GM19468 (cell line): Measurements from ENCODE around the gene PSPC1.
"Not testable (repeated sequence)": the region's sequence is repeated elsewhere in the genome, so short reads cannot be mapped to it uniquely, and the experiment has no call there.

Experiments used
- ATAC-seq: cut with Tn5 transposase; IDR thresholded peaks from one replicate; pipeline ENCODE4 v1.9.1; 2021; ENCODE audit warnings: mild to moderate bottlenecking, moderate library complexity, moderate number of reproducible peaks; ENCODE audit not compliant: unreplicated experiment; ENCODE audit errors: extremely low read depth

PSPC1 gene, protein sequence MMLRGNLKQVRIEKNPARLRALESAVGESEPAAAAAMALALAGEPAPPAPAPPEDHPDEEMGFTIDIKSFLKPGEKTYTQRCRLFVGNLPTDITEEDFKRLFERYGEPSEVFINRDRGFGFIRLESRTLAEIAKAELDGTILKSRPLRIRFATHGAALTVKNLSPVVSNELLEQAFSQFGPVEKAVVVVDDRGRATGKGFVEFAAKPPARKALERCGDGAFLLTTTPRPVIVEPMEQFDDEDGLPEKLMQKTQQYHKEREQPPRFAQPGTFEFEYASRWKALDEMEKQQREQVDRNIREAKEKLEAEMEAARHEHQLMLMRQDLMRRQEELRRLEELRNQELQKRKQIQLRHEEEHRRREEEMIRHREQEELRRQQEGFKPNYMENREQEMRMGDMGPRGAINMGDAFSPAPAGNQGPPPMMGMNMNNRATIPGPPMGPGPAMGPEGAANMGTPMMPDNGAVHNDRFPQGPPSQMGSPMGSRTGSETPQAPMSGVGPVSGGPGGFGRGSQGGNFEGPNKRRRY

DNA sequence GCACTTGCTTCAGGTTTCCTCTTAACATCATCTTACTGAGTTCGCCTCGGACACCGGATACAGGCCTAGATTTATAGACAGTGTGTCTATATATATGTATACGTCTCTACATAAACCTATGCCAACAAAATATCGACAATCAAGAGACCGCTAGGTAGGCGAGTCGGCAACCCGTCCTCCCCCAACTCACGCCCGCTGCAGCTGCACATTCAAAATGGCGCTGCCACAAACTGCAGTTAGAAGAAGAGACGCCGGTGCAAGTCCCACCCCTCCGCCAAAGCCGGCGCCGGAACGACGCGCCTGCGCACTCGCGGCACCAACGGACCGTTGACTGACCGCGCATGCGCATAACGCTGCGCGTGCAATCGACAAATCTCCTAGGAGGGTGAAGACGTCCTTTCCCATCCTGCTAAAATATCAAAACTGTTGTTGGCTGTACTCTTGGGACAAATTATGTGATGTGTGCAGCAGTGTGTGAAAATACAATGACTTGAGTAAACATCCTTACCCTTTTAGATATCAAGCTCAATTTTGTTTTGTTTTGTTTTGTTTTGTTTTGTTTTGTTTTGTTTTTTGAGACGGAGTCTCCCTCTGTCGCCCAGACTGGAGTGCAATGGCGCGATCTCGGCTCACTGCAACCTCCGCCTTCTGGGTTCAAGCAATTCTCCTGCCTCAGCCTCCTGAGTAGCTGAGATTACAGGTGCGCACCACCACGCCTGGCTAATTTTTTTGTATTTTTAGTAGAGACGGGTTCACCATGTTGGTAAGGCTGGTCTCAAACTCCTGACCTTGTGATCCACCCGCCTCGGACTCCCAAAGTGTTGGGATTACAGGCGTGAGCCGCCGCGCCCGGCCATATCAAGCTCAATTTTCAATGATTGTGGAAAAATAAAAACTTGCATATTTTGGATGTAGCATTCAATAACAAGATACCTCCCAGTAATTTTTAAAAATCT is at the start of gene PSPC1:
TSS of gene PSPC1 (minus strand) at position 219 of the 956 bp plus-strand sequence. CDS start at position 31, 188 bp downstream.
- peak; percentile 77 for ATAC-seq

DNA sequence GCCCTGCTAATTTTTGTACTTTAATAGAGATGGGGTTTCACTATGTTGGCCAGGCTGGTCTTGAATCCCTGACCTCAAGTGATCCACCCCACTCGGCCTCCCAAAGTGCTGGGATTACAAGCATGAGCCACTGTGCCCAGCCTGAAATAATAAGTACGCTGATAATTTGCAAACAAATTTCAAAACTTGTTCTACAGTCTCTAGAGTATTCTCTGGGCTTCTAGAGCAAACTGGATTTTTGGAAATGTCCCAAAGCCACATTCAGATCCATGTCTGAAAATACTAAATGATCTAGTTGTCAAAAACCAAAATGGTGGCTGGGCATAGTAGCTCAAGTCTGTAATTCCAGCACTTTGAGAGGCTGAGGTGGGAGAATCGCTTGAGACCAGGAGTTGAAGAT is 39.9 kb upstream of the PSPC1 start:
- no peak for ATAC-seq

DNA sequence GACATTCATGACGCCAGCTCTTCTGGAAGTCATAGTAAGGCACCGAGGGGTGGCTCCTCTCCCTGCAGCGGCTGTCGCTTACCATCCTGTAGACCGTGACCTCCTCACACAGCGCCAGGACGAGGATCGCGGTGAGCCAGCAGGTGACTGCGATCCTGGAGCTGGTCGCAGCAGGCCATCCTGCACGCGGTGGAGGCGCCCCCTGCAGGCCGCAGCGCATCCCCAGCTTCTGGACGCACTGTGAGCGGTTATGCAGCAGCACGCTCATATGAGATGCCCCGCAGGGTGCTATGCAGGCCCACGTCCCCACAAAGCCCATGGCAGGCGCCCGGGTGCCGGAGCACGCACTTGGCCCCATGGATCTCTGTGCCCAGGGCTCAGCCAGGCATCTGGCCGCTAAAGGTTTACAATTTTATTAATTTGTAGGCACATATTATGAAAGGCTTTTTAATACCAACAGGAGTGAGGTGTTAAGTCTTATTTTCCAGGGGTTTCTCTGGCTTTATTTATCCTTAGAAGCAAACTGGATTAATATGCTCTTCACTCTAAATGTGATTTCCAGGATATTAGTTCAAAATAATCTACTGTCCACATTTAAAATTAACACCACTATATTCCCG is 35.6 kb upstream of the PSPC1 start:
- no peak for ATAC-seq

DNA sequence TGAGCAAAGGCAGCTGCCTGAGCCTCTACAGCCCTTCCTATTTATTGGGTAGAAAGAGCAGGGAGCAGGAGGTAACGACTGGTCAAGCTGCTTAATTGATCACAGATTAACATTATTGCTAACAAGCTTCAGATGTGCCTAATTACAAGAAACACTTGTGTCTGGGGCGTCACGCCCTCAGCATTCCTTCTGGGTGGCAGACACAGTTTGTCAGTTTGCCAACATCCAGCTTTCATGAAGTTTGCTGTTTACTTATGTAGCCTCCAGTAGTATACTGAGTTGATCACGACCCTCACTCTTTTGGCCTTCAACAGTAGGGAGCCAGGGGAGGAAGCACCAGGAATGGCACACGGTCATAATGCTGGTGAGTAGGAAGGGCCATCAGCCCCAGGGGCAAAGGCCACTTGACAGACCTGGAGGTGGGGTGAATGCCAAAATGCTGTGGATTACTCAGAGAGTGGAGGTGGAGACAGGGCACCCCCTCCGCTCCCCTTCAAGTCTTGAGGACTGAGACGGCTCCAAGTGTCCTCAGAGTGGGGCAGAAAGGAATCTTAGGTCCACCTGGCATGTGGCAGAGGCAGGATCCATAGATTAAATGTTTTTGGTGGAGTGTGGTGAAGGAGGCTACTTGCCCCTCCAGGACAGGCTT is 34.9 kb upstream of the PSPC1 start:
- ATAC-seq, result no peak

DNA sequence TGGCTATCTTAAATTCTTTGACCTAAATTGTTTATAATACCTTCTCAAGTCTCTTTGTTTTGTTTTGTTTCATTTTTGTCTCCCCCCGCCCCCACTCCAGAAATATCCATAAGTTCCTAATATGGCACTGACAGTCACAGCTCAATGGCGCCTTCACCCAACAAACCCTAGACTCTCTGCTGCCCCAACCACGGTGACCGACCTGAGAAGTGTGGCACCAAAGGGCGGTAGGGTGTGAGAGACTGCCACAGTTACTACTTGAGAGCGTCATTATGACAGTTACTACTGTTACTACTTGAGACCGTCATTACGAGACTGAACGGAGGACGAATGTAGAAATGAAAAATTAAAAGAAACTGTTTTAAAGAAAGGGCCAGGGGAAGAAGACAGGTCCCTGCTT is 34.4 kb upstream of the PSPC1 start:
- no peak for ATAC-seq

DNA sequence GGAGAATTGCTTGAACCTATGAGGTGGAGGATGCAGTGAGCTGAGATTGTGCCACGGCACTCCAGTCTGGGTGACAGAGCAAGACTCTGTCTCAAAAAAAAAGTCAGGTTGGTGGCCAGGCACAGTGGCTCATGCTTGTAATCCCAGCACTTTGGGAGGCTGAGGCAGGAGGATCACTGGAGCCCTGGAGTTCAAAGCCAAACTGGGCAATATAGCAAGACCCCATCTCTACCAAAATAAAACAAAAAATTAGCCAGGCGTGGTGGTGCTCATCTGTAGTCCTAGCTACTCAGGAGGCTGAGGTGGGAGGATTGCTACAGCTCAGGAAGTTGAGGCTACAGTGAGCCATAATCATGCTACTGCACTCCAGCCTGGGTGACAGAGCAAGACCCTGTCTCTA is 33.1 kb upstream of the PSPC1 start:
- ATAC-seq, result not testable (repeated sequence)

DNA sequence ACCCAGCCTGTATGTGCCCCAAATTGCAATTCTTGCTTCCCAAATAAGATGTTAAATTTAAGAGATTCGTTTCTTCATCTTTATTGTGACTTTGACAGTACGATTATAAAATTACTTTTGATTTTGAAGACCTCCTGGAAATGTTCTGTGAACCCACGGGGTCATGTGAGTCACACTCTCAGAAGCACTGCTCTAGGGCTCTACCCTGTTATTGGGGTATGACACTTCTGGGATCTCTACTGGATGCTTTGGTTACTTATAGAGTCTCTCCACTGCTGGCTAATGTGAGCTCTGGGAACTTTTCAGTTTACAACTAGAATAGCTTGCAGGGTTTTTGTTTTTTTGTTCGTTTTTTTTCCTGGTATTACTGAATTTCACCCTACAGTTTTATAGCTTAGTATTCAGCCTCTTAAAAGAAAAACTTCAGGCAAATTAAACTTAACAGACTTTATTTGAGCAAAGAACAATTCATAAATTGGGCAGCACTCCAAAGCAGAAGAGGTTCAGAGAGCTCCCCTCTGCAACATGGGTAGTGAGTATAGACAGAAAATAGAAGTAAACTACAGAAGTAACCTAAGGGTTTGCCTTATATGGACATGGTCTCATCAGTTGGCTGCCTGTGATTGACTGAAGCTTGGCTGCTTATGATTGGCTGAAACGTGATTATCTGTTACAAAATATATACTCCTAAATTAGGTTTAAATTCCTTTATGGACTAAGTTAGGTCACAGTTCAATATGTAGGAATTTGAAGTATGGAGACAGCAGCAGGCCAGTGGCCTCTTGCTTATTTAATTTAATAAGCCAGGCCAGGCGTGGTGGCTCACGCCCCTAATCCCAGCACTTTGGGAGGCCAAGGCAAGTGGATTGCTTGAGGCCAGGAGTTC is 28.5 kb upstream of the PSPC1 start:
- no peak for ATAC-seq

DNA sequence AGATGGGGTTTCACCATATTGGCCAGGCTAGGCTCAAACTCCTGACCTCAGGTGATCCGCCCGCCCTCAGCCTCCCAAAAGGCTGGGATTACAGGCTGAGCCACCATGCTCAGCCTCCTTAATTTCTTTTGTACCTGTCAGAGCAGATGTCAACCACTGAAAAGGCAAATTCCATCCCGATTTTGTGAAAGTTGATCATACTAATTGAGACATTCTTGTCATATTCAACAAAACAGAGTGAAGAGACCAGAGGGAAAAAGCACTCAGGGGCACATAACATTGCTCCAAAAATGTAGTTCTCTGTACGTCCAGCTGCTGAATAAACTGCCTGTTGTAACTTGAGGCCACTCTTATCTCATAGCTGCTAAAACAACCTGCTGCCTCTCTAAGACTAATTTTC is 27.4 kb upstream of the PSPC1 start:
- no peak for ATAC-seq

DNA sequence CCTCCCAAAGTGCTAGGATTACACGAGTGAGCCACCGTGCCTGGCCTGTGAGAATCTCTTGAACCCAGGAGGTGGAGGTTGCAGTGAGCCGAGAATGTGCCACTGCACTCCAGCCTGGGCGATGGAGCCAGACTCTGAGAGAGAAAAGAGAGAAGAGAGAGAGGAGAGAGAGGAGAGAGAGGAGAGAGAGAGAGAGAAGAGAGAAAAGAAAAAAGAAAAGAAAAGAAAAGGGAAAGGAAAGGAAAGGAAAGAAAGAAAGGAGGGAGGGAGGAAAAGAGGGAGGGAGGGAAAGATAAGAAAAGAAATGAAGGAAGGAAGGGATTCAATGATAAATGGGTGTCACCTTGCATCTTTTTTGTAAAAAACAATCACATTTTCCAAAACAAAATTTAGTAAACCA is 23.0 kb upstream of the PSPC1 start:
- no peak for ATAC-seq

DNA sequence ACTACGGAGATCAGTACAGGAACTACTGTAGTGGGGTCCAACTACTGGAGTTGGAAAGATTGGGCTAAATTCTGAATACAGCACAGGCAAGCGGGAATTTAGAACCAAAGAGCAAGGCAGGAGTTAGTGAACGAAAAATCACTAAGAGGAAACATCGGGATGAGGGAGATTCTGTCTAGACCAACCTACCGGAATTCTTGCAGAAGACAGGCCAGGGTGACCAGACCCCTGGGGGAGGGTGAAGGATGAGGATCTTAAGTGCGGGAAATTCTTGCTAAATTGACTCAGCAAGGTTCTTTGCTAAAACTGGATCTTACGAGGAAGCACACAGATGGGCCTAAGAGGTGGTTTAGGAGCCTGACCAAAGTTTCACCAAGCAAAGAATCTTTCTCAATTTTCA is 13.2 kb upstream of the PSPC1 start:
- ATAC-seq, result no peak

DNA sequence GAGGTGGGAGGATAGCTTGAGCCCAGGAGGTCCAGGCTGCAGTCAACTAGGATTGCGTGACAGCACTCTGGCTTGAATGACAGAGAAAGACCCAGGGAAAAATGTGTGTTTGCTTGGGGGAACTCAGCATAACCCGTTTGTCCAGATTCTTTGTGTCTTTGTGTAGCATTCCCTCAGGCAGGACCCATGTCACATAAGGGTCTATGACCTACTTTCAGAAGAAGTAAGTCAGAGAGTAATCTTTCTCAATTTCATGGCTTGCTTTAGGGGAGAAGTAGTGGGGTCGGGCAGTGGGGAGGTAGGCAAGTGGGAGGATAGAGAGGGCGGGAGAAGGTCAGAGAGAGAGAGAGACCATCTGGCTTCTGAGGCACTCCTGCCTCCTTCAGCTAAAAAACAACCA is 11.9 kb upstream of the PSPC1 start:
- ATAC-seq, result no peak

DNA sequence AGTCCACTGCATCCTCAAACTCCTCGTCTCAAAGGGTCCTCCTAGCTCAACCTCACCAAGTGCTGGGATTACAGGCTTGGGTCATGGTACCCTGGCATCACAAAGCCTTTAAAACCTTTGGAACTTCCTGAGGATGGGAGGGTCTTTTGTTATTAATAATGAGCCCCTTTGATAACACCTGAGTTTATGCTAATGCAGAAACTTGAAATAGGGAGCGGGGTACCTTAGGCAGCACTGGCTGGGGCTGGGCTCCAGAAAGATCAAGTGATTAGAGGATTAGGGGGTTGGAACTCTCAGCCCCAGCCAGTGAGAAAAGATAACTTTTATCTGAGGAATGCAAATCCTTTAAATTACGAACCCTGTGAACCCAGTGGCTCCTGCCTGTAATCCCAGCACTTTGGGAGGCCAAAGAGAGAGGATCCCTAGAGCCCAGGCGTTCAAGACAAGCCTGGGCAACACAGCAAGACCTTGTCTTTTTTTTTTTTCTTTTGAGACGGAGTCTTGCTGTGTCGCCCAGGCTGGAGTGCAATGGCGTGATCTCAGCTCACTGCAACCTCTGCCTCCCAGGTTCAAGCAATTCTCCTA is 9.3 kb upstream of the PSPC1 start:
- ATAC-seq, result no peak

DNA sequence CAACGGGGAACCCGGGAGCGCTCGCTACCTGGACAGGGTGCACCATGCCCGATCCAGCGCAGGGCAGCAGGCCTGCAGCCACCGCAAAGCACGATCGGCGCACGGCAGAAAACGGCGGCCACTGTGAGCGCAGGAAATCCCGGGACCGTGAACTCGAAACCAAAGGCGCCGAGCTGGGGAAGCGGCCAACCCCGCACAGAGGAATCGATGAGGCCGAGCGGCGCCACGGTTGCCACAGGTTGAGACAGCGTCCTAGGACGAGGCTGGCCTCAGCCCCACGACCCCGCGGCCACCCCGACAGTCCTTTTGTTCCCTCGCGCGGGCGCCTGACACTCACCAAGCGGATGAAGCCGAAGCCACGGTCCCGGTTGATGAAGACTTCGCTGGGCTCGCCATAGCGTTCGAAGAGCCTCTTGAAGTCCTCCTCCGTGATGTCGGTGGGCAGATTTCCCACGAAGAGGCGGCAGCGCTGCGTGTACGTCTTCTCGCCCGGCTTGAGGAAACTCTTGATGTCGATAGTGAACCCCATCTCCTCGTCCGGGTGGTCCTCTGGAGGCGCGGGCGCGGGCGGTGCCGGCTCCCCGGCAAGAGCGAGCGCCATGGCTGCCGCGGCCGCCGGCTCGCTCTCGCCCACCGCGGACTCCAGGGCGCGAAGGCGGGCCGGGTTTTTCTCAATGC is 557 bp downstream of the PSPC1 start:
- ATAC-seq, result peak; percentile 15

DNA sequence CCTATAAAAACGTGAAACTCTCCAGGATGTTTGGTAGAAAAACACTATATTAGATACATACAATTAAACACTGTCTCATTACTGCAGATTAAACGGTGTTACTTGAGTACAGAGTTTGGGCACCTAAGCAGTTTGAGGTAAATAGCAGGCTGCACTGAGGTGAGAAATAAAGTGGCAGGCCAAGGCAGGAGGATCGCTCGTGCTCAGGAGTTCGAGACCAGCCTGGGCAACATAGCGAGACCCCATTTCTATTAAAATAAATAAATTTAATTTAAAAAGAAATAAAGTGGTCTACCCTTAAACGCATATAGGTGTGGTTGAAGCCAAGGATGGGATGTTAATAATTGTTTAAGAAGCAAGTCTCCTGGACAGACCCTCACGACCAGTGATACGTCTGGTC is 1.2 kb downstream of the PSPC1 start:
- ATAC-seq, result no peak

DNA sequence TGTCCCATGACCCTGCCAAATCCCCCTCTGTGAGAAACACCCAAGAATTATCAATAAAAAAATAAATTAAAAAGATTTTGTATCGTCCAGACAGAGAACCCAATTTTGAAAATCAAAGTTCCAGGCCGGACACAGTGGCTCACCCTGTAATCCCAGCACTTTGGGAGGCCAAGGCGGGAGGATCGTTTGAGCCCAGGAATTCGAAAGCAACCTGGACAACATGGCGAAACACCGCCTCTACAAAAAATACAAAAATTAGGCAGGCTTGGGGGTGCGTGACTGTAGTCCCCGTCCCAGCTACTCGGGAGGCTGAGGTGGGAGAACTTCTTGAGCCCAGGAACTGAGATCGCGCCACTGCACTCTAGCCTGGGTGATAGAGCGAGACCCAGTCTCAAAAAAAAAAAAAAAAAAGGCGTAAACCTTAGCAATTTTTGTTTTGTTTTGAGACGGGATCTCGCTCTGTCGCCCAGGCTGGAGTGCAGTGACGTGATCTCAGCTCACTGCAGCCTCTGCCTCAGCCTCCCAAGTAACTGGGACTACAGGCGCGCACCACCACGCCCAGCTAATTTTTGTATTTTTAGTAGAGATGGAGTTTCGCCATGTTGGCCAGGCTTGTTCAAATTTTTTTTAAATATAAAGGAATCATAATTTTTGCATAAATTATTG is 1.9 kb downstream of the PSPC1 start:
- ATAC-seq, result not testable (repeated sequence)

DNA sequence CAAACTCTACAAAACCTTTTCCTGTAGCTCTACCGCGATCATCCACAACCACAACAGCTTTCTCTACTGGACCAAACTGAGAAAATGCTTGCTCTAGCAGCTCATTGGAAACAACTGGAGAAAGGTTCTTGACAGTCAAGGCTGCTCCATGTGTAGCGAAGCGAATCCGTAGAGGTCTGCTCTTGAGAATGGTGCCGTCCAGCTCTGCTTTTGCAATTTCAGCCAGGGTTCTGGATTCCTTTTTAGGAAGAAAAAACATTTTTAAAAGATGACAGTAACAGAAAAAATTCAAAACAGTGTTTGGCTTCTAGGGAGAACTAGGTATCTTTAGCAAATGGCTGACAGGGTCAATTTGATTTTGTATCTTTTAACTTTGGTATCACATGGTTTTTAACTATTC is 10.4 kb downstream of the PSPC1 start:
- ATAC-seq, result no peak

DNA sequence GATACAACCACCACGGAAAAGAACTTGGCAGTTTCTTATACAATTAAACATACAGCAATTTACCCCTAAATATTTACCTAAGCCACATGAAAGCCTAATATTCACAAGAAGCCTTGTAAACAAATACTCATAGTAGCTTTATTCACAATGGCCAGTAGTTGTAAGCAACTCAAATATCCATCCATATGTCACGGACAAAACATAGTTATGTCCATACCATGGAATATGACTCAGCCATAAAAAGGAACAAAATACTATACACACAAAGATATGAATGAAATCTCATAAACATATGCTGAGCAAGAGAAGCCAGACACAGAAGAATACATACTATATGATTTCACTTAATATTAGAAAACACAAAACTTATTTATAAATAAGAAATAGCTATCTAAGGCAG is 12.9 kb downstream of the PSPC1 start:
- ATAC-seq, result no peak

DNA sequence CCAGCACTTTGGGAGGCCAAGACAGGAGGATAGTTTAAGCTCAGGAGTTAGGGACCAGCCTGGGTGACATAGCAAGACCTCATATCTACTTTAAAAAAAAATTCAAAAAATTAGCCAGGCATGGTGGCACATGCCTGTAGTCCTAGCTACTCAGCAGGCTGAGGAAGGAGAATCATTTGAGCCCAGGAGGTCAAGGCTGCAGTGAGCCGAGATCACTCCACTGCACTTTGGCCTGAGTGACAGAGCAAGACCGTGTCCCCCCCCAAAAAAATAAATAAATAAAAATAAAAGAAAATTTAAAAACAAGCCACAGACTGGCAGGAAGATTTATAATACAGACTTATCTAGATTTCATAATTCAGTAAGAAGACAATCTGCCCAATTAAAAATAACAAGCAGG is 14.8 kb downstream of the PSPC1 start:
- ATAC-seq, result no peak
